Amniotic stem cell (primary cell): Measurements from ENCODE around the gene SGO2.
"Not testable (repeated sequence)": the region's sequence is repeated elsewhere in the genome, so short reads cannot be mapped to it uniquely, and the experiment has no call there.

ENCODE experiments used
- DNase-seq: peaks from one replicate; lab custom pipeline; 2025; lab: John Stamatoyannopoulos, UW

The SGO2 gene

GRCh38 chr2:200525066-200525465 lies 941 bp upstream of the SGO2 start:
- no peak for DNase-seq

DNA sequence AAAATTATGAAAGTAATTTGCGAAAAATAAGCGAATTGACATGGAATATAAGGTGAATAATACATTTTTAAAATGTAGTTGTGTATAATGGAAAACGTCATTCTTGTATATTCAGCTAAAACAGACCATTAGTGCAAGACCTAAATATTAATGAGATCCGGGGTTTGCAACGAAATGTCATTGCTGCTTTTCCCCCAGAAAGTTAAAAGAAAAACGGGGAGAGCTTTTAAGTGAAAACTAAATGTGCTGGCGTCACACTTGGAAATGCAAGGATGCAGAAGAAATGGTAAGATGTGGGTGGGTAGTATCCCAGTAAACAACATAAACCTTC lies 491 bp upstream of the SGO2 start:
- no peak for DNase-seq

DNA sequence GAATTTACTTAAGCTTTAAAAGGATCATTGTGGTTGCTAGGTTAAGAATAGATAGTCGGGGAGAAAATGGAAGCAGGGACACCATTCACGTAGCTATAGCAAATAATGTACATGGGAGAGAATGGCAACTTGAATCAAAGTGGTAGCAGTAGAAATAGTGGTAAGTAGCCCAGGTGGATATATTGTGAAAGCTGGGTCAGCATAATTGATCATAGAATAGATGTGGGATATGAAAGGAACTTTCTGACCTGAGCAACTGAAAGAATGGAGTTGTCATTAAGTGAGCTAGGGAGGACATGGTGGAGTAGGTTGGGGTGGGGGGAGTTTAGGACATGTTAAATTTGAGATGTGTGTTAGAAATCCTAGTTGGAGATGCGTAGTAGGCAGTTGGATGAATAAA lies 2.2 kb downstream of the SGO2 start:
- DNase-seq = no peak

DNA sequence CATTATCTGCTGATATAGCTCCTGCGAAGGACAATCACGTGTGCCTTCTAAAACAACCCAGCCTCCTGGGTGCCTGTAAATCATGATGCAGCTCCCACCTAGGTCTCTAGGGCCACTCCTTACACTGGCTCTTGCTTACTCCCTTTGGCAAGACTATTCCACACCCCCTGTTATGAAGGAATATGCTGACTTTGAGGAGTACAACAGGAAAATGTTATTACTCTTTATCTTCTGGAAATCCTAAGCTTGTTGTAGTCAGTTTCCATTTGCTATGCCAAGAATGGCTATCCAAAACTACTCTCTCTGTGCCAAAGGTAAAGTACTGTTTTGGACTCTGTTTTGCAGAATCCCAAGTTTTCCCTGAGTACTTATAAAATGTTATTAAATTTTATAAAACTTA lies 7.7 kb downstream of the SGO2 start:
- no peak for DNase-seq

GRCh38 chr2:200534572-200534971 lies 8.6 kb downstream of the SGO2 start:
- no peak for DNase-seq

DNA sequence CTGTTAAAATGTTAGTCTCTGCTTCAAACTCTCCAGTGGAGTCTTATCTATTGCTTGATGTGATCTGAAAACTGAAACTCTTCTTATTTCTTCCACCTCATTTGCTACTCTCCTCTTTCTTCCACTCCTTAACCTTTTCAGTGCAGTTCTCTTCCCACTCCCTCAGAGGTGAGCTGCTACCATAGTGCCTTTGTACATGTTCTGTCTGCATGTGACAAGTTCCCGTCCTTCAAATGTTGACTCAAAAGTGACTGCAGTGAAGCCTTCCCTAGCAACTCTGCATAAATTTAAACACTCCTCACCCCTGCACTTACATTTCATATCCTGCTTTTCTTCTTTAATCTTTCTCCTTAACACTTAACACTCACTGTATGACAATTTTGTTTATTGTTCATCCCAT lies 12.1 kb downstream of the SGO2 start:
- no peak for DNase-seq

DNA sequence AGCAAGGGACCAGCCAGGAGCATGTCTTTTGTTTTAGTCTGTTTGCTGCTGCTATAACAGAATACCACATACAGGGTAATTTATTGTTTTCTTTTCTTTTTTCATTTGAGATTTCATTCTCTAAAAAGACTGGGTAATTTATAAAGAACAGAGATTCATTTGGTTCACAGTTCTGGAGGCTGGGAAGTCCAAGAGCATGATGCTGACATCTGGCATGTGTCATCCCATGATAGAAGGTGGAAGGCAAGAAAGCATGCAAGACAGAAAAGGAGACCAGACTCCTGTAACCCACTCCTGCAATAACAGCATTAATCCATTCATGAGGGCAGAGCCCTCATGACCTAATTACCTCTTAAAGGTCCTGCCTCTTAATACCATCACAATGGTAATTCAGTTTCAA lies 14.8 kb downstream of the SGO2 start:
- no peak for DNase-seq

- not testable (repeated sequence) for DNase-seq
Observed at GRCh38 chr2:200566596-200566995, 40.6 kb downstream of the SGO2 start.

DNA sequence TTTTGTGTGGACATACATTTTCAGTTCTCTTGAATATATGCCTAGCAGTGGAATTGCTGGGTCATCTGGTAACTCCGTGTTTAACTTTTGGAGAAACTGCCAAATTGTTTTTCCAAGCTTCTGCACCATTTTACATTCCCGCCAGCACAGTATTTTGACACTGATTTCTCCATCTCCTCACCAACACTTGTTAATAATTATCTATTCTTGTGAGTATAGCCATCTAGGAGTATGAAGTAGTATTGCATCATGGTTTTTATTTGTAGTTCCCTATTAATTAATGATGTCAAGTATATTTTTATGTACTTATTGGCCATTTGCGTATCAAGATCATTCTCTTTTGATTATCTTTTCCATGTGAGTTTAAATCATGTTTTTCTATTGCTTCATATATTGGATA lies 41.9 kb downstream of the SGO2 start:
- no peak for DNase-seq

DNA sequence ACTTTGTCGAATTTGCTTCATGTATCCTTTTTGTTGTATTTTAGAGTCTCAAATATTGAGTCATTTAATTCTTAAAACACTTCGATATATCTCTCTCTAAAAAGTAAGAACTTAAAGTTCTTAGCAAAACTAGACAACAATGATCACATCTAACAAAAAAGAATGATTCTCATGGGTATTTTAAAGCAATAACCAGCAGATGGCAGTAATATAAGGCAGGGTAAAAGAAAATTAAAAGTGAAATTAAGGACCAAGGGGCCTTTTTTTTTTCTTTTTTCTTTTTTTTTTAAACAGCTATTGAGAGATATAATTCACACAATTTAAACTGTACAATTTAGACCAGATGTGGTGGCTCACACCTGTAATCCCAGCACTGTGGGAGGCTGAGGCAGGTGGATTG lies 50.0 kb downstream of the SGO2 start:
- DNase-seq = no peak

GRCh38 chr2:200577027-200577426 lies 51.0 kb downstream of the SGO2 start:
- DNase-seq = no peak

DNA sequence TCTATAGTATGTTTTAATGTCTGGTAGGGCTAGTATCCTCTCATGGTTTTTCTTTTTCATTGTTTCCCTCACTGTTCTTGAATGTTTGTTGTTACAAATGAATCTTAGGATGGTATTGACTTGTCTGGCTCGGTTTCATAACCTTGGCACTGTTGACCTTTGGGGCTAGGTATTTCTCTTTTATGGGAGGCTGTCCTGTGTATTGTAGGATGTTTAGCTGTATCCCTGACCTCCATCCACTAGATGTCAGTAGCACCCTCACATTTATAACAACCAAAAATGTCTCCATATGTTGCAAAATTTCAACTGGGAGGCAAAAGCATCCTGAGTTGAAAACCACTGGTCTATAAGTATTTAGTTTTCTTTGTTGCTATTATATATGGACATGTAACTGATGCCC lies 52.8 kb downstream of the SGO2 start:
- no peak for DNase-seq

DNA sequence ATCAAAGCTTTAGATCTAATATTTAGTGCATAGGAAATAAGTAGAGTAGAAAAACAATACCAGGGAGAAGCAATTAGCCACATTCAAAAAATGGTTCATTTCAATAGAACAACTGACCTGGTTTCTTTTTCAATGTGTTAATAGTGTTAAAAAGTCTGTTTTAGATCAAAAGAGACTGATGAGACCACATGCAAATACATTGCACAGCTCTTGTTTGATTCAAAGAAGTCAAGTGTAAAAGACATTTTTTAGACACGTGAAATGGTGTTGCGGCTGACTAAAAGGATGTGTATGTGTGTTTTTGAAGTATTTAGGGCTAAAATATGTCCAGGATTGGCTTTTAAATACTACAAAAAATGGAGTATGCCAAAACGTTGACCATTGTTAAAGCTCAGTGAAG lies 58.6 kb downstream of the SGO2 start:
- no peak for DNase-seq

DNA sequence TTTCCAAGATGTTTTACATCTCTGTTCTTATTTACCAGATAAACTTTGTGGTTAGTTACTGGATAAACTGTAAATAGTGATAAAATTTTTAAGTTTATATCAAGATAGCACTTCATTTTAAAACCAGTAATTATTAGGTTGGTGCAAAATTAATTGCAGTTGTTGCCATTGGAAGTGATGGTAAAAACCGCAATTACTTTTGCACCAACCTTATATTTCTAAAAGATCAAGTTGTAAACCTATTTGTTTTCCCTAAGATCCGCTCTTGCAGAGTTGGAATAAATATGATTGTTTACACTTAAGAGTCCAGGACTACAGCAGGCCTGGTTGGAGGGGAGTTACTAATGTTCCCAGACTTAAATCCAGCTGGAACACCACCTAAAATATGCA lies 59.3 kb downstream of the SGO2 start:
- no peak for DNase-seq

- no peak for DNase-seq
Observed at GRCh38 chr2:200585730-200586643, 60.0 kb downstream of the SGO2 start, which contains the start of gene AOX1. TSS of gene AOX1 (plus strand) at chr2:200586014. CDS start at chr2:200586109, 95 bp downstream.

- no peak for DNase-seq
Observed at GRCh38 chr2:200586644-200586975, 60.6 kb downstream of the SGO2 start.

DNA sequence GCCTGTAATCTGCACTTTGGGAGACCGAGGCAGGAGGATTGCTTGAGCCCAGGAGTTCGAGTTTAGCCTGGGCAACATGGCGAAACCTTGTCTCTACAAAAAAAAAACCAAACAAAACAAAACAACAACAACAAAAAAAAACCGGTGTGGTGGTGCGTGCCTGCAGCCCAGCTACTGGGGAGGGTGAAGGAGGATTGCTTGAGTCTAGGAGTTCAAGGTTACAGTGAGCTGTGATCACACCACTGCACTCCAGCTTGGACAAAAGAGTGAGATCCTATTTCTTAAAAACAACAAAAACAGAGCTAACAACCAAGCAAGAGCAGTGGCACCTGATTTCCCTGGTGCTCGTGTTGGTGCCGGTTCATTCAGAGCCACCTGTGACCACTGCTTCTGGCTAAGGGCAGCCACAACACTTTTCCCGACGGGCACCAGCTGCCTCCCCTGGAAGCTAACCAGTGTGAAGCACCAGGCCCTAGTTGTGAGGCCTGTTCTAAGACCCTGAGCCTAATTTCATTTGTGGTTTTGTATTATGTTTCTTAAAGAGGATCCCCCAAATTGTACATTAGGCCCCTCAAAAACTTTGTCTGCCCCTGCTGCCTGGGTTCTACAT lies 61.1 kb downstream of the SGO2 start:
- DNase-seq = no peak

- DNase-seq = no peak
Observed at GRCh38 chr2:200588076-200588678, 62.2 kb downstream of the SGO2 start.

DNA sequence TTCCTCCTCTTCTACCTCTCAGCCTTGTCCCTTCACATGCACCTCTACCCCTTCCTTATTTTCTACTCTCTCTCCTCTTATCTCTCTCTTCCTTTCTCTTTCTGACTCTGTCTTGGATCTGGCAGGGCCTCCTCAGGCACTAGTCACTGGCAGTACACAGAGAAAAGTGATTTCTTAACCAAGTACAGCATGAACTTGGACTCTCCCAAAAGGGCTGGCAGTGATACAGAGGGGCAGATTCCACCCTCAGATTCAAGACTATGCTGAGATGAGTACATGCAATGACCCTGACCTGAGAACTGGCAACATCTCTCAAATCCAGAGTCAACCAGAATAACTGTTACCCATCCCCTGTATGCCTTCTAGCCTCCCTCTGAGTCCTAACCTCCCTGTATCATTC lies 64.1 kb downstream of the SGO2 start:
- no peak for DNase-seq

- DNase-seq = no peak
Observed at GRCh38 chr2:200591308-200591707, 65.3 kb downstream of the SGO2 start.

GRCh38 chr2:200592406-200593075 lies 66.5 kb downstream of the SGO2 start:
- DNase-seq = no peak

GRCh38 chr2:200593905-200594304 lies 67.9 kb downstream of the SGO2 start:
- DNase-seq = no peak

DNA sequence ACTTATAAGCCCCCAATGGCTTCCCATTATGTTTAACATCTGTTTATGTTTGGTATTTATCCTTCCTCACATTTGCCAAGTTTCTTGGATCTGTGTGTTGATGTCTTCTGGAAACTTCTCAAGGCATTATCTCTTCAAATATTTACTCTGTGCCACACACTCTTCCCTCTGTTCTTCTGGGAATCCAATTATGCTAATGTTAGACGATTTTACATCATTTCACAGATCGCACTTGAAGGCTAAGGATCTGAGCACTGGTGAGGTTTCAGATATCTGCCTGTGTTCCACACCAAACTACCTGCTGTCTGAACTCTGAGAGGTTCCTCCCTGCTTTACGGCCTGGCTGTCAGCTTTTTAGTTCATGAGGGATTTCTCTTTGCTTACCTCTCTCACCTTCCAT lies 69.9 kb downstream of the SGO2 start:
- no peak for DNase-seq
